ENCODE measurements around the gene RGS9. TPM values are rescaled to one million over a fixed set of nuclear protein-coding genes. Genes with fewer than 3 reads are reported as not detected.

RGS9 gene
- total and polyA plus RNA-seq, 10 of the 15 experiments (the other 5 are each of a cell fraction or from before 2014, with no cell fraction given), result 1.1 to 10.6 (median 5.6) TPM

GRCh38 chr17:65260626-65261025 lies 123.5 kb downstream of the RGS9 start:
- SMC1A ChIA-PET (ENCODE audit: uncharacterized antibody, unreplicated experiment), result no interaction called here
- H2AFZ ChIP-seq (ENCODE audit: control insufficient read depth, low read depth, low read length), result no peak overlapping the region
- intact Hi-C loops (cut with micrococcal nuclease; ENCODE audit: unreplicated experiment) (no loop called here), in situ Hi-C loops (cut with MboI) (no loop called here)
- WGBS (ENCODE audit: insufficient coverage, insufficient replicate concordance, low lambda C conversion rate, missing lambda C conversion rate), result 0% methylated on average over 2 of the region's 2 CpGs
- POLR2A ChIA-PET, result no interaction called here
- no peak for ATAC-seq
- CTCF ChIA-PET, result interaction anchor here (0.7 to 1.0 kb wide), 2 partner anchors 330 to 904 kb away, joined by 3 read pairs; no protein-coding TSS in a partner anchor
- FAIRE-seq, result no peak
- BruUV-seq (replicated peaks), result no TSS peak
- TF ChIP-seq BCLAF1 (IDR thresholded peaks at IDR 0.05) (no peak), HDGF (IDR thresholded peaks at IDR 0.05) (no peak), MEF2B (IDR thresholded peaks at IDR 0.05; ENCODE audit: partially characterized antibody, poor library complexity, severe bottlenecking) (no peak), ATF2 (IDR thresholded peaks at IDR 0.05; ENCODE audit: low read length) (no peak), ZNF207 (IDR thresholded peaks at IDR 0.05; ENCODE audit: borderline replicate concordance) (no peak), SREBF2 (IDR thresholded peaks at IDR 0.05; ENCODE audit: low read length) (no peak), CREM (IDR thresholded peaks at IDR 0.05; ENCODE audit: low read depth) (no peak), MTA2 (IDR thresholded peaks at IDR 0.05; ENCODE audit: low read depth) (no peak), WRNIP1 (IDR thresholded peaks at IDR 0.05; ENCODE audit: borderline replicate concordance, low read depth, low read length) (no peak), CTCF (IDR thresholded peaks at IDR 0.05 in 2 of 3, conservative IDR thresholded peaks at IDR 0.05 in 1 of 3; ENCODE audit: control insufficient read depth in 2 of 3, extremely low read depth in 1 of 3, insufficient read depth in 1 of 3, low read depth in 3 of 3, low read length in 3 of 3) (no peak)
- no peaks in the 10 kb centered on the region for H3K36me3 ChIP-seq (ENCODE audit: control insufficient read depth in 2 of 2, insufficient read depth in 2 of 2, low read length in 1 of 2)
- no peak overlapping the region for H3K27ac ChIP-seq (ENCODE audit: control insufficient read depth, insufficient read depth)
- H3K4me1 ChIP-seq (ENCODE audit: control insufficient read depth, insufficient read depth, low read length), result no peaks in the 10 kb centered on the region
- no peak for DNase-seq (ENCODE audit: low read depth, low spot score)
- no peaks in the 10 kb centered on the region for H4K20me1 ChIP-seq (ENCODE audit: control insufficient read depth, insufficient read depth)
- H3K79me2 ChIP-seq (ENCODE audit: control insufficient read depth, insufficient read depth, low read length), result no peaks in the 10 kb centered on the region
- no peak overlapping the region for H3K4me2 ChIP-seq (ENCODE audit: control insufficient read depth, insufficient read depth)
- no peak overlapping the region for H3K9ac ChIP-seq (ENCODE audit: control insufficient read depth, insufficient read depth, low read length)
- RAD21 ChIA-PET (ENCODE audit: unreplicated experiment), result no interaction called here
- no peaks in the 10 kb centered on the region; the same call in 2 of the 3 replicates for H3K9me3 ChIP-seq (replicated peaks; ENCODE audit: control insufficient read depth, insufficient read depth, low read length)
- no peak overlapping the region for H3K4me3 ChIP-seq
- H3K27me3 ChIP-seq (replicated peaks in 1 of 2; ENCODE audit: control insufficient read depth in 2 of 2, insufficient read depth in 2 of 2, low read length in 1 of 2), result peaks cover 1 to 3% of the 10 kb centered on the region in 2 experiments; a peak in 2 of 4 replicates

All from GM12878 (cell line).